GM12891 (cell line): ENCODE results near the gene SPTBN1.

ENCODE experiments used
- POLR2A ChIP-seq: IDR thresholded peaks from 2 replicates; pipeline ENCODE4 v1.6.1; 2011; ENCODE audit warnings: low read depth, low read length, control low read depth
- POLR2AphosphoS5 ChIP-seq: IDR thresholded peaks from 2 replicates; pipeline ENCODE4 v1.6.1; 2011; ENCODE audit warnings: low read depth, low read length, control low read depth
- POU2F2 ChIP-seq: IDR thresholded peaks from 2 replicates; pipeline ENCODE4 v1.6.1; 2011; ENCODE audit warnings: low read depth, mild to moderate bottlenecking, control low read depth, low read length, moderate library complexity
- TAF1 ChIP-seq: IDR thresholded peaks from 2 replicates; pipeline ENCODE4 v1.6.1; 2011; ENCODE audit warnings: low read depth, low read length, control low read depth

DNA sequence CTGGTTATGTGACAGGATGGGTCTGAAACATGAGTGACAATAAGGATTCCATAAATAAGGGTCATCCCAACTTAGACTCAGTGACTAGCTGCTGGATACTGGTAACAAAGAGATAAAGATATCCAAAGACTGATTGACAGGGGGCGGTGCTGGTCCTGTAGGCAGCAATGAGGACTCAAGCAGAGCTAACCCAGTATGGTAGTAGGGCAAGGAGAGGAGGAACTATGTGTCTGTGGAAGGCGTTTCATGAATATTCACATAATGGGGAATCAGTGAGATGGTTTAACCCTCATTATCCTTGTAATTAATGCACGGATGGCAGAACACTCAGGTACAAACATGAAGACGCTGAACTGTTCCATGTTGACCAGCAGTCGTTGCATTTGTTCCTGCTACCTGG is 164.8 kb downstream of the SPTBN1 start:
- TF ChIP-seq POLR2A (no peak), POLR2AphosphoS5 (no peak), TAF1 (no peak), POU2F2 (no peak)
